ENCODE data around the gene ZNF491.

ZNF491 gene

GRCh38 chr19:11797491-11797890, 832 bp upstream of the ZNF491 start:
- peak; percentile 85 for DNase-seq (ENCODE audit: low spot score)
- in situ Hi-C loops (cut with MboI; ENCODE audit: low sequenced_read_pairs, unreplicated experiment): no loop called here
- TF ChIP-seq CTCF (IDR thresholded peaks at IDR 0.05; ENCODE audit: borderline replicate concordance, control extremely low read depth, extremely low read depth, insufficient read depth, missing control alignments): peak; percentile 74

- DNase-seq (ENCODE audit: low spot score): no peak
- TF ChIP-seq CTCF (IDR thresholded peaks at IDR 0.05; ENCODE audit: borderline replicate concordance, control extremely low read depth, extremely low read depth, insufficient read depth, missing control alignments): no peak
- in situ Hi-C loops (cut with MboI; ENCODE audit: low sequenced_read_pairs, unreplicated experiment): no loop called here
Measured at GRCh38 chr19:11806354-11807098, 8.2 kb downstream of the ZNF491 start.

- TF ChIP-seq CTCF (IDR thresholded peaks at IDR 0.05; ENCODE audit: borderline replicate concordance, control extremely low read depth, extremely low read depth, insufficient read depth, missing control alignments): no peak
- DNase-seq (ENCODE audit: low spot score): no peak
- in situ Hi-C loops (cut with MboI; ENCODE audit: low sequenced_read_pairs, unreplicated experiment): no loop called here
Measured at GRCh38 chr19:11807099-11807380, 8.7 kb downstream of the ZNF491 start.

GRCh38 chr19:11813703-11814028, 15.3 kb downstream of the ZNF491 start:
- in situ Hi-C loops (cut with MboI; ENCODE audit: low sequenced_read_pairs, unreplicated experiment): no loop called here
- TF ChIP-seq CTCF (IDR thresholded peaks at IDR 0.05; ENCODE audit: borderline replicate concordance, control extremely low read depth, extremely low read depth, insufficient read depth, missing control alignments): no peak
- no peak for DNase-seq (ENCODE audit: low spot score)

- in situ Hi-C loops (cut with MboI; ENCODE audit: low sequenced_read_pairs, unreplicated experiment): no loop called here
- TF ChIP-seq CTCF (IDR thresholded peaks at IDR 0.05; ENCODE audit: borderline replicate concordance, control extremely low read depth, extremely low read depth, insufficient read depth, missing control alignments): no peak
- peak; percentile 97 for DNase-seq (ENCODE audit: low spot score)
Measured at GRCh38 chr19:11814029-11814699, 15.8 kb downstream of the ZNF491 start, which contains the start of gene ZNF440. Gene ZNF440, plus strand, starts transcription at chr19:11814273. Its CDS starts 175 bp downstream, at chr19:11814448.

GRCh38 chr19:11814700-11815035, 16.3 kb downstream of the ZNF491 start:
- DNase-seq (ENCODE audit: low spot score): no peak
- in situ Hi-C loops (cut with MboI; ENCODE audit: low sequenced_read_pairs, unreplicated experiment): no loop called here
- TF ChIP-seq CTCF (IDR thresholded peaks at IDR 0.05; ENCODE audit: borderline replicate concordance, control extremely low read depth, extremely low read depth, insufficient read depth, missing control alignments): no peak
